Nephron progenitor cell (in vitro differentiated cells): Measurements from ENCODE around the gene OR52B2.

Experiments
- DNase-seq: peaks from one replicate; pipeline ENCODE4 v3.0.0; 2021
- H3K27ac Mint-ChIP-seq: 2 replicates; pipeline ENCODE4 v1.8.0; 2021; ENCODE audit warnings: mild to moderate bottlenecking, moderate library complexity, mixed read lengths
- H3K27me3 Mint-ChIP-seq: 2 replicates; pipeline ENCODE4 v1.8.0; 2021; ENCODE audit warnings: mild to moderate bottlenecking, low read depth, mixed read lengths; ENCODE audit not compliant: poor library complexity
- H3K36me3 Mint-ChIP-seq: 2 replicates; pipeline ENCODE4 v1.8.0; 2021; ENCODE audit warnings: low read depth, mixed read lengths
- H3K4me1 Mint-ChIP-seq: 2 replicates; pipeline ENCODE4 v1.8.0; 2021; ENCODE audit warnings: mixed read lengths
- H3K4me3 Mint-ChIP-seq: 2 replicates; pipeline ENCODE4 v1.8.0; 2021; ENCODE audit warnings: mild to moderate bottlenecking, moderate library complexity, mixed read lengths
- H3K9me3 Mint-ChIP-seq: 2 replicates; pipeline ENCODE4 v1.8.0; 2021; ENCODE audit warnings: mild to moderate bottlenecking, moderate library complexity, mixed read lengths
- CTCF ChIP-seq: fragments of 200-600 bp; sonication (generic); IDR thresholded peaks from 2 replicates; pipeline ENCODE4 v1.5.0; 2021; ENCODE audit warnings: antibody characterized with exemption

OR52B2 gene

GRCh38 chr11:6124245-6124644, 45.9 kb downstream of the OR52B2 start:
- Mint-ChIP-seq H3K4me3 (no peak overlapping the region), H3K4me1 (no peaks in the 10 kb centered on the region), H3K36me3 (no peaks in the 10 kb centered on the region), H3K27me3 (no peaks in the 10 kb centered on the region), H3K27ac (no peak overlapping the region), H3K9me3 (peaks cover 10% of the 10 kb centered on the region)
- no peak for DNase-seq
- no peak for TF ChIP-seq CTCF
